G401.6 (cell line): ENCODE measurements around the gene ARID5B.
"Not testable (repeated sequence)": the region's sequence is repeated elsewhere in the genome, so short reads cannot be mapped to it uniquely, and the experiment has no call there.

ENCODE experiments used
- FAIRE-seq: peaks from 2 replicates; lab custom pipeline; 2012; peaks lifted over from hg19 to GRCh38; lab: Jason Lieb, UNC

The ARID5B gene

DNA sequence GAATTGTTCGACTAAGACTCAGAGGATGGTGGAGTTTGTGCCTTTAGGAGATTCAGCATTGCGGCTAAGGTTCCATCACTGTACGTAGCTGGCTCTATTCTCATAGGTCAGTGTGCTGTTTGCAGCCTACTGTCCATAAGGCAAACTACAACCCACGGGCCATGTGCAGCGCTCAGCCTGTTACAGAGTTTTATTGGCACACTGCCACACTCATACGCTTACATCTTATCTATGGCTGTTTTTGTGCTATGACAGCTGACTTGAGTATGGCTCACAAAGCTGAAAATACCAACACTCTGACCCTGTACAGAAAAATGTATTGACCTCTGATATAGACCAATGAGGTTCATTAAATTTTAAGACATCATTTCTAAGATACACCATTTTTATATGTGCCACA is 114.5 kb downstream of the ARID5B start:
- FAIRE-seq, result no peak

- FAIRE-seq, result no peak
These were observed 115.4 kb downstream of the ARID5B start for GRCh38 chr10:62016623-62017490.

DNA sequence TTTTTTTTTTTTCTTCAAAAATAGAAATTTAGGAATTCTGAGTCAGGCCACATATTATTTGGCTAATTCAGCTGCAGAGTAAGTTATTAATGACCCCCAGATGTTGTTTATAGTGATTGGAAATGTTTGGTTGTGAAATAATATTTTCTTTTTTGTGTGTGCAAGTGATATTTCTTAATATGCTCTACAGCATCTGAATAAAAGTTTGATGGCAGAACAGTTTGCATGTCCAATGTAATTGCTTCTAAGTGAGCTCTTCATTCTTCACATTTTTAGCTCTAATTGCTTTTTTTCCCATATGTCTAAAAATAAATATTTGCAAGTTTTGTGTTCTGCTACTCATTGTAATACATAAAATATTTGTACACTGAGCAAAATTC is 116.0 kb downstream of the ARID5B start:
- FAIRE-seq, result no peak

- FAIRE-seq, result no peak
These were observed 116.8 kb downstream of the ARID5B start for GRCh38 chr10:62018131-62018911.

DNA sequence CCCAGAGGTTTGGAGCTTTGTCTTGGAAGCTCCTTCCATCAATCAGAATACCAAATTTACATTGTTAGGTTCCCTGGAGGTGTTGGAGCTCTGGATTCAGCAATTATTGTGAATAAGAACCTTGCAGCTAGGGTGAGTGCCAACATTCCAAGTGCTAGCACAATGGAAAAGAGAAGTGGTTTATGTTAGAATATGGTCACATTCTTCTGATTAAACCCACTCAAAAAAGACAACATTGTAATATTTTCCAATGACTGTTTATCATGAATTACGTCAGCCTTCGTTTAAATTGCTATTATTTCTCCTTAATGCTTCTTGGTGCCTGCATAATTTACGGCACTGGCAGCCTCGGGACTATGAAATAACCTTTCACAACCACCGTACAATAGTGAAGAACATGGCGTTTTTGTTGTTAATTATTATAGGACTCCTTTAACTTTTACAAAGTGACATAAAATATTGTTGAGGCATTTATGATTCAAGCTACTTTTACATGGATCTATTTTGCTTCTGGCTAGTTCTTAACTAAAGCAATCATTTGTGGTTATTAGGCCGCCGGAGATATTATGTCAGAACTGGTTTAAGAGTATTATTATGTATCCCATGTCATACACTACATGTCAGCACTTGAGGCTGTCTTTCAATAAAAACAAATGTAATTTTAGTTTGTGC is 117.7 kb downstream of the ARID5B start:
- FAIRE-seq, result no peak

GRCh38 chr10:62019685-62020359 is 118.3 kb downstream of the ARID5B start:
- FAIRE-seq, result no peak

DNA sequence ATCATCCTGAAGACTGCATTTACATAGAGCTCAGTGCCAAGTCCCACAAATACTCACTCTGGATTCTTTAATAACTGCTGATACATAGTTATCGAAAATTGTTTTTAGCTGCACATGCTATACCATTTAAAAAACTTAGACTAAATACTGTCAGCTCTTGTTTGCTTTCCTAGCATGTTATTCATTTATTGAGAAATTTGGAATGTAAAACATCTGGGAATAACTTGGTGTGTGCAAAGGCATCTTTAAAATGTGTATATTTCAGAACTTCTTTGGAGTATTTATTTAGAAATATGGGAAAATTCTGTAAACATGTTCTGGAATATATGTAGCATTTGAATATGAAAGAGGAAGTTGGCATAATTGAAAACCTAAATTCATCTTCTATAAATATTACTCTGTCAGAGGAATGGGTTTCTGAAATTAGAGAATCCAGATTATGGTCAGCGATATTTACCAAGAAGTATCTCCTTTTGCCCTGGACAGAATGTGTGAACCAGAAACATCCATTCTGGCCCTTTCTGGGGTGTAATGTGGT is 119.7 kb downstream of the ARID5B start:
- FAIRE-seq, result no peak

GRCh38 chr10:62021978-62022802 is 120.7 kb downstream of the ARID5B start:
- no peak for FAIRE-seq

GRCh38 chr10:62022830-62023229 is 121.3 kb downstream of the ARID5B start:
- FAIRE-seq, result no peak

DNA sequence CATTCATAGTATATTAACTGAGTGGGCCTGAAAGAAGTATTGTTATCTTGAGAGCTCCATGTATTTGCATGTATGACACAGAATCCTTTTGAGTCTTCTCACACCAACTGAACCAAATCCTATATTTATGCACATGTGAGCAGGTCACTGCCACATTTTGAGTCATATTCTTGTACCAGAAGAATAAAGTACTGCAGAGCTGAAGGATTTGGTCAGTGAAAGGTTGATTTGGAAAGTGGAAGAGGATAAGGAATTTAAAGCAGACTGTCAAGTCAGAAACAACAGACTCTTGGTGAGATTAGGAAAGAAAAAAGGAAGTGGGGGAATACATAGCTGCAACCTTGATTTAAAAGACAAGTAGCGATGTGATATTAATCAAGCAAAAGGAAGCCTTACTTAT is 121.8 kb downstream of the ARID5B start:
- FAIRE-seq, result no peak

- no peak for FAIRE-seq
These were observed 122.7 kb downstream of the ARID5B start for GRCh38 chr10:62024026-62024701.

DNA sequence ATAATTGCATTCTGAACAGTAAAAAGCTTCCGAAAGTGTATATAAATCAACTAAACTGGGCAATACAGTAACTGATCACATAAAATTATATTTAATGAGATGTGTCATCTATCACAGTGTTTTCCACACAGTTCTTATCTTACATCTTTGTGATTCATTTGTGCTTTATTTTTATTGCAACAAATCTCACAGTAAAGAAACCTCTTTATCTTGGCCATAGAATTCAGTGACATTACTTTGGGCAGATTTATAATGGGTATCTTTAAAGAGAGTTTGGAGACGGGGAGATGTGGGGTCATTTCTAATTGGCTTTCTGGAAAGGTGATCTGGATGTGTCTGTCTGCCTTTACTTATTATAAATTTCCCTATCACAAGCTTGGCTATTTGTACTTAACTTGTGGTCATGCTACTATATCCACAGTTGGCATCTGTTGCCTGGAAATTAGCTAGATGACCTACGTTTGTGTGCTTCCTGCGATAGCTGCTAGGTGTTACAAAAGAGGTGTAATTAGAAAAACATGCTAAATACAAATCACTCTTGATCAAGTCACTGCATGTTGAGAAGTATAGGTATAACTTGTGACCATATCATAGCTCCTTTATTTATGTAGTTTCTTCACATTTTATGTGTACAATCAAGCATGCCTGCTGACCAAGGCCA is 123.8 kb downstream of the ARID5B start:
- no peak for FAIRE-seq

DNA sequence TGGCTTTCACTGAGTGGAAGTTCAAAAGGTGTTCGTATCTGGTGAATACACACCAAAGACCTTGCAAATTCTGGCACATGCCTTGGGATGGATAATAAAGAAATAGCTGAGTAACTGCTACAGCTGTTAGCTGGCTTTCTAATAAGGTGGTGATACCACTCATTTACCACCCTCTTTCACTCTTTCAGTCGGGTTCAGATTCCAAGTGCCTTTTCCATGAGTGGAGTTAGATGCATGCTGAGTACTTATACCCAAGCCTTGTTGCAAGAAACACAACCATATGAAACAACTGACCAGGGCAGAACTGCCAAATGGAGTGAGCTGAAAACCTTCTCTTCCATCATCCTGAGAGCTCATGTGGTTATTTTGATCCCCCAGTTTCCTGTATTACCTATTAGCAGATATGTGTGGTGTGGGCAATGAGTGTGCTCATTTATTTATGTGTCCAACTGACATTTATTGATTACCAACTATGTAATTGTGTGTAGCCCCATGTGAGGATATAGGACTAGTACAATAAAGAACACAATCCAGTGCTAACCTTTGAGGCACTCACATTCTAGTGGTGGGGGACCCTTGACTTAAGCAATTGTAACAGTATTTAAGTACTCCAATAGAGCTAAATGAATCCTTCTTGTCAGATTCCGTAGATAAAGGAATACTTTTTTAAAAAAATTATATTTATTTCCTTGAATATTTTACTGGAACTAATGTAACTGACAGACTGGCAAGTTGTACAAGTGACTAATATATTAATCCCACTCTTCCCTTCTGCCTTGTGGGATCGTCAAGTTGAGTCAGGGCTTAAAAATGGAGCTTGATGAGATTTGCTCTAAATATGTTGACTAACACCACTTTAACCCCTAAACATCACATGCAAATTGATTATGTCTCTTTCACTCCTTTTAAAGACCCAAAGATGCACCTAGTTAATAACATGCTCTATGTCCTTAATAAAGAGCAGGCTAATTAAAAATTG is 124.7 kb downstream of the ARID5B start:
- no peak for FAIRE-seq

- no peak for FAIRE-seq
These were observed 126.5 kb downstream of the ARID5B start for GRCh38 chr10:62027841-62028501.

- FAIRE-seq, result not testable (repeated sequence)
These were observed 127.0 kb downstream of the ARID5B start for GRCh38 chr10:62028502-62028842.

- FAIRE-seq, result no peak
These were observed 127.9 kb downstream of the ARID5B start for GRCh38 chr10:62029401-62029800.

- FAIRE-seq, result no peak
These were observed 130.0 kb downstream of the ARID5B start for GRCh38 chr10:62031507-62031906.

- no peak for FAIRE-seq
These were observed 131.6 kb downstream of the ARID5B start for GRCh38 chr10:62033125-62033524.
